SKM-1 treated with dmso at 0.1 percent for 144 hours (cell line): ENCODE data around the gene BUD23.
"Not testable (repeated sequence)": the region's sequence is repeated elsewhere in the genome, so short reads cannot be mapped to it uniquely, and the experiment has no call there.

Experiments used
- DNase-seq: peaks from one replicate; lab custom pipeline; 2025; ENCODE audit not compliant: unreplicated experiment; lab: John Stamatoyannopoulos, UW

Gene BUD23, protein sequence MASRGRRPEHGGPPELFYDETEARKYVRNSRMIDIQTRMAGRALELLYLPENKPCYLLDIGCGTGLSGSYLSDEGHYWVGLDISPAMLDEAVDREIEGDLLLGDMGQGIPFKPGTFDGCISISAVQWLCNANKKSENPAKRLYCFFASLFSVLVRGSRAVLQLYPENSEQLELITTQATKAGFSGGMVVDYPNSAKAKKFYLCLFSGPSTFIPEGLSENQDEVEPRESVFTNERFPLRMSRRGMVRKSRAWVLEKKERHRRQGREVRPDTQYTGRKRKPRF

DNA sequence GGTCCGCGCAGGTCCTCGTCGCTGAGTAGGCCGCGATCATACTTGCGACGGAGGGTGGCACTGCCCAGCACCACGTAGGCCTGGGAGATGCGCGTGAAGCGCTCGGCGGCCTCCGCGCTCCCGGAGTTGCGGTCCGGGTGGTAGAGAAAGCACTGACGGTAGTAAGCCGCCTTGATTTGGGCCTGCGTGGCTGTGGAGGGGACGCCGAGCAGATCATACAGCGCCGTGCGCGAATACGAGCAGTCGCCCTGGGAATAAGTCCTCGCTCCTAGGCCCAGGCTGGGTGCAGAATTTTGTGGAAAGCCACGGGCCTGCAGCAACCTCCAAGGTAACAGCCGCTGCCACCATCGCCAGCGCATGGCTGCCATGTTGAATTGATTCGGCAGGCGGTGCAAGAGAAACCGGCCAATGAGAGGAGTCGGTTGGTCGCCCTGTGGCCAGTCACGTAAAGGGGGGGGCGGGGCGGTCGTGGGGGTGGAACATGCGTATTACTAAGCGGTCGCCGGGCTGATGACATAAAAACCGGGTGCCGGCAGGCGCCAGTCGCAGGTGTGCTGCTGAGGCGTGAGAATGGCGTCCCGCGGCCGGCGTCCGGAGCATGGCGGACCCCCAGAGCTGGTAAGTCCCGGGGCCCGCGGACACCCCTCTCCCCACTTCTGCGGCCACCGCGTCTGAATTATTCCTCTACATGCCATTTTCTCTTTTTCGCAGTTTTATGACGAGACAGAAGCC is at the start of gene BUD23, which contains the start of gene DNAJC30:
Gene BUD23, plus strand, starts transcription at position 542 of the 732 bp plus-strand sequence. Its CDS starts 29 bp downstream, at position 571.
Gene DNAJC30, minus strand, starts transcription at position 398 of the 732 bp plus-strand sequence. Its CDS starts 30 bp downstream, at position 368.
- DNase-seq, result peak; percentile 83

DNA sequence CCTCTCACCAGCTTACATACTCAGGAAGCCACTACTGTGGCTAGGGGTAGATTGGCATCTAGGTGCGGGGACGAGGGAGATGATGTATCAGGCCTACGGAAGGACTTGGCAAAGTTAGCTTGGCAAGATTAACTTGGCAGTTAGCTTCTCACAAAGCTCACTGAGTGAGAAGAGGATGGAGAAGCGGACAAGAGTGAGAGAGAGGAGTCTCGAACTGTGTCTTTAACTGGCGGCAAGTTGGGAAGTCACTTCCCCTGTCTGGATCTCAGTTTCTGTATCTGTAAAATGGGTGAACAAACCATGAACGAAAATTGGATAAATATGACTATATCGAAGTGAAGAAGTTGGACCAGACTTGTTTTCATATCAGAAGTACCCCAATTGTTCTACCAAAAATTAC is 49.6 kb upstream of the BUD23 start:
- DNase-seq, result no peak

DNA sequence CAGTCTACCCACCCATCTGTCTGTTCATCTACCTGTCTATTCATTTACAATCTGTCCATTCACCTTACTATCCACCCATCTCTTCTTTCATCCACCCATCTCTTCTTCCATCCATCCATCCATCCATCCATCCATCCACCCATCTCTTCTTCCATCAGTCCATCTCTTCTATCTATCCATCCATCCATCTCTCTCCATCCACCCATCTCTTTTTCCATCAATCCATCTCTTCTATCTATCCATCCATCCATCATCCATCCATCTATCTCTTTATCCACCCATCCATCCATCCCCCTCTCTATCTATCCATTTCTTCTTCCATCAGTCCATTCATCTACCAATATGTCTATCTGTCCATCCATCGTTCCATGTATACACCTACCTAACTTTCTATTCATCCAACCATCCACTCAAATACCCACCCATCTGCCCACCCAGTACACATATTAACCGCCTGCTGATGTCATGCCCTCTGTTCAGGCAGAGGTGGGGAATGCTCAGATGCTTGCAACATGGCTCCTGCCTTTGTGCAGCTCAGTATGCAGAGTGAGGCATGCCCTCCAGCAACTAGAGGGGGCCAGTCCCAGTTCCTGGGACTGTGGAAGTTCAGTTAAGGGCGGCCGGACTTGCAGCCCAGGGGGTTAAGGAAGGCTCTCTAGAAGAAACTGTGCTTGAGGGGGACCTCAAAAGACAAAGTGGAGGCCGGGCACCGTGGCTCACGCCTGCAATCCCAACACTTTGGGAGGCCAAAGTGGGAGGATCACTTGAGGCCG is 47.8 kb upstream of the BUD23 start:
- DNase-seq, result no peak

DNA sequence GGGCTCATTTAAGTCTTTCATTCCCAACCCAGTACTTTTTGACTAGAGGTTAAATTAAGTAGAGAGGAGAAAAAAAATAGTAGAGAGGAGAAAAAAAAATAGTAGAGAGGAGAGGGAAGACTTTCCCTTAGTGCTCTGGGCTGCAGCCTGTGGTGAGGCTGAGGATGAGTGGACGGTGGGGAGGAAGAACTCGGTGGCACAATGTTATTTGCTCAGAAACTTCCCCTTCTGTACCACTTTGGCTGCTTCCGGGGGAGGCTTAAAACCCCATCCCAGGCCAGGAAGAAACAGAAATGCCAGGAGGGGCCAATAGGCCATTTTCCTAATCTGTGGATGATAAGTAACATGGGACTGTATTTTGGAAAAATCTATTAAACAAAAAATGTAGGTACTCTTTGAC is 44.5 kb upstream of the BUD23 start:
- DNase-seq, result peak; percentile 12

DNA sequence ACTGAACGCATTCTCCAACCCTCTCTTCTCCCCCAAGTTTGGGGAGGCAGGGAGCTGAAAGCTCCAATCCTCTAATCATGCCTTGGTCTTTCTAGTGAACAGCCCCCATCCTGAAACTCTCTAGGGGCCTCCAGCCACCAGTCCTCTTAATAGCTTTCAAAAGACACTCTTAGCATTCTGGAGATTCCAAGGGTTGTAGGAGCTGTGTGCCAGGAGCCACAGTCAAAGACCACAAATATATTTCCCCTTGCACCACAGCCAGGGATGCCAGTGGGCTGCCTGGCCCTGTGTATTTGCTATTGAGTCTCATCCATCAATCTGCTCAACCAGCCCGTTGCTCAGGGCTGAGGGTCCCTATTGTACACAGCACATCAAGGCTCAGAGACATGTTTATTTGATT is 40.6 kb upstream of the BUD23 start:
- no peak for DNase-seq

DNA sequence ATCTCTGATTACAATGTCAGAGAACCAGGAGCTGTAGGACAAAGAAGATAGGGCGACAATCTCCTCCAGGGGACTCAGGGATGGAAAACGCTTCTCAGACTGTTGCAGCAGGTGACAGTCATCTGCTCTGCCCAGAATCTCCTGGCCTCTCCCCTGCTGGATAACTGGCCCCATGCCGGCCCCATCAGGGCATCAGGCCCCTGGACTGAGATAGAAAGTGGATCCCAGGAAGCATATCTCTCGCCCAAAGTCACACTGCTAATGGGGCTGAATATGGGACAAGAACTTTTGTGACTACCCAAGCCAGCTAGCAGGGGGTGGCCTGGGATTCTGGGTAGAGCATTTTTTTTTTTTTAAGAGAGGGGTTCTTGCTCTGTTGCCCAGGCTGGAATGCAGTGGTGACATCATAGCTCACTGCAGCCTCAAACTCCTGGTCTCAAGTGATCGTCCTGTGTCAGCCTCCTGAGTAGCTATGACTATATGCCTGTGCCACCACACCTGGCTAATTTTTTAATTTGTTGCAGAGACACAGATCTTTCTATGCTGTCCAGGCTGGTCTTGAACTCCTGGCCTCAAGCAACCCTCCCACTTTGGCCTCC is 38.6 kb upstream of the BUD23 start:
- DNase-seq, result no peak

DNA sequence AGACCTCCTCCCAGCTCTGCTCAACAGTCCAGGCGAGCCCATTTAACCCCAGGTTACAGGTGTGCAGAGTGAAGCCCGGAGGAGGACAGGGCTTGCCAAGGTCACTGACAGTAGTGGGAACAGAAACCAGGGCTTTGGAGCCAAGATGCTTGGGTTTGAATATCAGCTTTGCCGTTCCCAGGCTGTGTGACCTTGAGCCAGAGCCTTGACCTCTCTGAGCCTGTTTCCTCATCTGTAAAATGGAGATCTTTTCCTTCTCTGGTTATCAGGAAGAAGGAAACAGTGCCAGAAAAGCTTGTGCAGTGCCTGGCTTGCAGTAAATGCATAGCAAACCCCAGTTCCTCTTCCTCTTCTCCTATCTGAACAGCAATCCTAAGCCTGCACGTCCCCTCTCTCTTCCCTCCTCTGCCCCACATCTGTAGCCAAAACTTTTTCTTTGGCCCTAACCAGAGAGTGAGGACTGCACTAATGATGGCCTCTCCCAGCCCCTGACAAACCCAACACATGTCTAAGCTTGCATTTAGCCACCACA is 37.7 kb upstream of the BUD23 start:
- peak; percentile 49 for DNase-seq

DNA sequence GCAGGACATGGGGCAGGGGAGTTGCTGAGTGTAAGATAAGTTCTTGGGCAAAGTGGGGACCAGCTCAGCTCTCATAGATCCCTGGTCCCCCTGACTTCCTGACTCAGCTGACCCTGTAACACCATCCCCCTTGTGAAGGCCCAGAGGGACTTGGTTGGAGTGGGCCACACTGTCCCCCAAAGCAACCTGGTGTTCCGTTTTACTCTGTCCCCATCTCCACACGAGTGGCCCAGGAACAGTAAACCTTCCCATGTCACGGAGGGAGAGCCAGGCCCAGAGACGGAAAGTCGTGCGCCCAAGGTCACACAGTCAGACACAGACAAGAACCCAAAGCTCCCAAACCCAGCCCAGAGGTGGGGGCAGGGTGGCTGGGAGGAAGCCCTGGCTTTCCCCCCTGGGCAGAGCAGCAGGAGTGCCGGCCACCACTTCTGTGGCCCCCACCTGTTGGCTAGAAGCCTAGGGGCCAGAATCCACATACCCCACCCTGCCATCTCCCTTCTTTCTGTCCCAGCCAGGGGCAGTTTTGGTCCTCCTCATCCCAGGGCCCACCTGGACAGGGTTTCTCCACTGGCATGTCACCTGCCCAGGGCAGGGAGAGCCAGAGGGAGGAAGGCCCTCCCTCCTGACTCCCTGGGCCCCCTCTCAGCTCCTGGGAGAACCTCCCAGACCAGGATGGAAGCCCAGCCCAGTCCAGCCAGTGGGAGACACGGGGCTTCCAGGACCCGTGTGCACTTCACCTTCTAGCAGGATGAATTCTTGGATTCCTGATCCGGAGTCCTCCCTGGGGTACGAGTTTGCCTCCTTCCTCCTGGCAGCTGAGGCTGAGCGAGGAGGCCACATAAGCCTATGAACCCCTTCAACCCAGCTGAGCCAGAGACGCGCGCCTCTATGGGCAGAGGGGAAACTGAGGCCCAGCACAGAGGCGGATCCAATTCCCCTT is 36.3 kb upstream of the BUD23 start:
- no peak for DNase-seq

DNA sequence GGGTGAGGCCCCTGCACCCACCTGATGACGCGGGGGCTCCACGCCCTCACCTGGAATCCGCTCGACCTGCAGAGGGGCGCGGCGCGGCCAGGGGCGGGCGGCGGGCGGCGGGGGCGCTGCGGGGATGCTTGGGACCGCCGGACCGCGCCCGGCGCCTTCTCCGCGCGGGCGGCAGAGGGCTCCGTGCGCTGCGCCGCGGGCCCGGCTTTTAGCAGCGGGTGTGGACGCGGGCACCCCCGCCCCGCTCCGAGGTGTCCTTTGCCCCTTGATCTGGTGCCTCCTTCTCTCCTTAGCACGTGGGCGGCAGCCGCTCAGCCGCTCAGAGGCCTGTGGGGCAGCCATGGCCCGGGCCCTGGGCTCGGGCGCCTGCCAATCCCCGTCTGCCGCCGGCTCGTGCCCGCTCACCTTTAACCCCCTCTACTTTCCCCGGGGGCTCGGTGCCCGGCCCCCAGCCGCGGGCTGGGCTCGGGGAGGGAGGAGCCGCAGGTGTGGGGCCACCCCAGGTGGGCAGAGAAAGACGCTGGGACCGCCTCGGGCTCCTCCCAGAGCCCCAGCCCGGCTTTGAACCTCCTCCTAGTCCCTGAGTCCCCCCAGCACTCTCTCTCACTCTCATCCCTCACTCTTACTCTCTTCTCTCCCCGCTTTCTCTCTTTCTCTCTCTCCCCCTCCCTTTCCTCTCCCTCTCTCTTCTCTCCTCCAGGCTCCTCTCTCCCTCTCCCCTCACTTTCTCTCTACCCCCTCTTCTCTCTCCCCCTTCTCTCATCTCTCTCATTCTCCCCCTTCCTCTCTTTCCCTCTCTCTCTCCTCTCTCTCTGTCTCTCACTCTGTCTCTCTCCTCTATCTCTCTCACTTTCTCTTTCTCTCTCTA is 35.4 kb upstream of the BUD23 start:
- no peak for DNase-seq

DNA sequence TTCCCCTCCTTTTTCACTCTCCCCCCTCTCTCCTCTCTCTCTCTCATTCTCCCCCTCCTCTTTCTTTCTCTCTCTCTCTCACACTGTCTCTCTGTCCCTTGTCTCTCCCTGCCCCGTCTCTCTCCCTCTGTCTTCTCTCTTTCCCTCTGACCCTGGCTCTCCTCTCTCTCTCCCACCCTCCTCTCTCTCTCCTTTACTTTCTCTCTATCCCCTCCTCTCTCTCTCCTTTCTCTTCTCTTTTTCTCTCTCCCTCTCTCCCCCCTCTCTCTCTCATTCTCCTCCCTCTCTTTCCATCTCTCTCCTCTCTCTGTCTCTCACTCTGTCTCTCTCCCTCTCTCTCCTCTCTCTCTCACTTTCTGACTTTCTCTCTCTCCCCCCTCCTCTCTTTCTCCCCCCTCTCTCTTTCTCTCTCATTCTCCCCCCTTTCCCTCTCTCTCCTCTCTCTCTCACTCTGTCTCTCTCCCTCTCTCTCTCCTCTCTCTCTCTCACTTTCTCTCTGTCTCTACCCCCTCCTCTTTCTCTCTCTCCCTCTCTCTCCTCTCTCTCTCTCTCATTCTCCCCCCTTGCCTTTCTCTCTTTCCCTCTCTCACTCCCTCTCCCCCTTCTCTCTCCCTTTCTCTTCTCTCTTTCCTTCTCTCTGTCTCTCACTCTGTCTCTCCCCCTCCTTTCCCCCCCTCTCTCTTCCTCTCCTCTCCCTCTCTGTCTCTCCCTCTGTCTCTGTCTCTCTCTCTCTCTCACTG is 34.6 kb upstream of the BUD23 start:
- no peak for DNase-seq

DNA sequence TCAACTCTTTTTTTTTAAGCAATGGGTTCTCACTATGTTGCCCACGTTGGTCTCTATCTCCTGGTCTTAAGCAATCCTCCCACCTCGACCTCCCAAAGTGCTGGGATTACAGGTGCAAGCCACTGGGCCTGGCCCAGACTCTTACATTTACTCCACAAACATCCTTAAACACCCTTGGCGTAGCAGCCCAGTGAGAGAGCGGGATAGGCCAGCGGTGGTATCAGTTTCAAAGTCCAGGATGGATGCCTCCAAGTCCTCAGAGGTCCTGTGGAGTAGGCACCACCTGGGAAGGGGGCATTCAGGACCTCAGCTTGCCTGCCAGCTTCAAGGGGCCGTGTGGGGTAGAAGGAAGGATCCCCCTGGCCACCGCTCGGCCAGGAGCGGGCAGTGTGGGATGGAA is 33.8 kb upstream of the BUD23 start:
- DNase-seq, result no peak

DNA sequence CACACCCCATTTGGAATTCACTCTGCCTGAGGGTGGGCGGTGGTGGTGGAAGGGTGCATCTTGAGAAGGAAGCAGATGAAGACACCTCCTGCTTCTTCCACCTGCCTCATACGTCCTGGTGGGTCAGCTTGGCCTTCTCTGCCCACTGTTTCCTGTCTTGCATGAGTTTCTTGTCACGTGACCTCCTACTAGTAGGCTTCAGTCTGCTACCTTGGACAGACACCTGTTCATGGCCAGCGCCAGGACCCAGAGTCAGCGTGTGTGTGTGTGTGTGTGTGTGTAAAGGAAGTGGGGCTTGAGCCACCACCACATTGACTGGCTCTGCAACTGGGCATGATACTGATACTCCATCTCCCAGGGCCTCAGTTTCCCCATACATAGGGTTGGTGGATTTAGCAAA is 32.9 kb upstream of the BUD23 start:
- no peak for DNase-seq

DNA sequence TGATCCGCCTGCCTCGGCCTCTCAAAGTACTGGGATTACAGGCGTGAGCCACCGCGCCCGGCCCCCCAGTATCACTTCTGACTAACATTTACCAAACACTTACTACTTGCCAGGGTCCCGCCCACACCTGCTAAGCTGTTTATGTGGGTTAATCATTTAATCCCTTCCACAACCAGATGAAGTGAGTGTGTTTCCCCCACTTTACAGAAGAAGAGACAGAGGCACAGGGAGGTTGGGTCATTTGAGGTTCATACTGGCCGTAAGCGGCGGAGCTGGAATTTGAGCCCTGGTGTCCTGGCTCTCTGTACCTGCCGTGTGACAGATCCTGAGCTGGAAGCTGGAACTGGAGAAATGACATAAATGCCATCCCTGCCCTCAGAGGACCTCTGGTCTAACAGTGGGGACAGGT is 30.9 kb upstream of the BUD23 start:
- no peak for DNase-seq

DNA sequence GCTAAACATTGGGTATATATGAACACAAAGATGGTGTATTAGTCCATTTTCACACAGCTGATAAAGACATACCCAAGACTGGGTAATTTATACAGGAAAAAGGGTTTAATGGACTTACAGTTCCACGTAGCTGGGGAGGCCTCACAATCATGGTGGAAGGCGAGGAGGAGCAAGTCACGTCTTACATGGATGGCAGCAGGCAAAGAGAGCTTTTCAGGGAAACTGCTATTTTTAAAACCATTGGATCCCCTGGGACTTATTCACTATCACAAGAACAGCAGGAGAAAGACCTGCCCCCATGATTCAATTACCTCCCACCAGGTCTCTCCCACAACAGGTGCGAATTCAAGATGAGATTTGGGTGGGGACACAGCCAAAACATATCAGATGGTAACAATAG is 28.1 kb upstream of the BUD23 start:
- not testable (repeated sequence) for DNase-seq

DNA sequence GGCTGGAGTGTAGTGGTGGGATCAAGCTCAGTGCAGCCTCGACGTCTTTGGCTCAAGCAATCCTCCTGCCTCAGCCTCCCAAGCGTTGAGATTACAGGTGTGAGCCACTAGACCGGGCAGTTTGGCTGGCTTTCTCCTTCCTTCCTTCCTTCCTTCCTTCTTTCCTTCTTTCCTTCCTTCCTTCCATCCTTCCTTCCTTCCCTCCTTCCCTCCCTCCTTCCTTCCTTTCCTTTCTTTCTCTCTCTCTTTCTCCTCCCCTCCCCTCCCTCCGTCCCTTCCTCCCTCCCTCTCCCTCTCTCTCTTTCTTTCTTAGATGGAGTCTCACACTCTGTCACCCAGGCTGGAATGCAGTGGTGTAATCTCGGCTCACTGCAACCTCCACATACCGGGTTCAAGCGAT is 23.4 kb upstream of the BUD23 start:
- no peak for DNase-seq

DNA sequence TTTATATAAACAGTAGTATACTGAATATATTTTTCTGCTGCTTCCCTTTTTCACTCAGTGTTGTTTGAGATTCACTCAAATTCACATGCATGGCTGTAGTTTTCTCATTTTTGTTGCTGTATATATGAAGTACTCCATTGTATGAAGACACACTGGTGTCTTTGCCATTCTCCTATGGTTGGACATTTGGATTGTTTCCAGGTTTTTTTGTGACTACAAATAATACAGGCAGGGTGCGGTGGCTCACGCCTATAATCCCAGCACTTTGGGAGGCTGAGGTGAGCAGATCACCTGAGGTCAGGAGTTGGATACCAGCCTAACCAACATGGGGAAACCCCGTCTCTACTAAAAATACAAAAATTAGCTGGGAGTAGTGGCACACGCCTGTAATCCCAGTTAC is 22.8 kb upstream of the BUD23 start:
- not testable (repeated sequence) for DNase-seq

DNA sequence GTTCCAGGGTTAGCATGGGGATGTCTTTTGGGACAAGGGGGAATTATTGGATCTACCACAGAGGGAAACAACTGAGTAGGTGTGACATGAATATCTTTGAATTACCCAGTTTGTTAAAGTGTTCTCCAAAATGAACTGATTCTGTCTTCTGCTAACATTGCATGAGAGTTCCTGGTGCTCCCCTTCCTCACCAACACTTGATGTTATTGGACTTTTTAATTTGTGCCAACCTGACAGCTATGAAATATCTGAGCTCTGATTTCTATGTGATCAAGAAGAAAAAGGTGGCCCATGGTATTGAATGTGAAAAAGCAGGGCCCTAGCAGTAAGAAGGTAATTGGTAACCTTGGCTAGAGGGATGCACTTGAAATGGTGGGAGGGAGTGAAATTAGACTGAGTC is 20.4 kb upstream of the BUD23 start:
- DNase-seq, result no peak

DNA sequence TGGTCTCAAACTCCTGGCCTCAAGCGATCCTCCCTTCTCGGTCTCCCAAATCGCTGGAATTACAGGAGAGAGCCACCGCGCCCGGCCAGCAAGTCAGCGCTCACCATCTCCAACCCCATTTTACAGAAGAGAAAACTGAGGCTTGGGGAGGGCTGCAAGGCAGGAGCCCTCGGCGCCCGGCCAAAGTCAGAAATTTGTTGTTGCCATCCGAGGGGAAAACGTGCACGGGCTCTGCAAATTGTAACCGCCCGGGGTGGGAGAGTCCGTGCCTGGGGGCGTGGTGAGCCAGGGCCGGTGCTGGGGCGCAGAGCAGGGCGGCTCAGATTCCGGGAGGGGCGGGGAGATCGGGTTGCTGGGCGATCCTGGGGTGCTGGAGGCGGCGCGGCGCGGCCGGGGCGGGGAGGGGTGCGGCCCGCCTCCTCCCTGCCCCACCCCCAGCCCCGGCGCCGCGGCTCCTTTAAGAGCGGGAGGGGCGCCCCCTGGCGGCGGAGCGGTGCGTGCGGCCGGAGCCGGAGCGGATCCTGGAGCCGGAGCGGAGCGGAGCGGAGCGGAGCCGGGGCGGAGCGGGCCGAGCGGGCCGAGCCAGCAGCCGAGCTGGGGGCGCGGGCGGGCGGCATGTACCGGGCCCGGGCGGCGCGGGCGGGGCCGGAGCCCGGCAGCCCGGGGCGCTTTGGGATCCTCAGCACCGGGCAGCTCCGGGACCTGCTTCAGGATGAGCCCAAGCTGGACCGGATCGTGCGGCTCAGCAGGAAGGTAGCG is 15.9 kb upstream of the BUD23 start, which contains the start of gene VPS37D:
Gene VPS37D, plus strand, starts transcription at position 488 of the 759 bp plus-strand sequence. Its CDS starts 128 bp downstream, at position 616.
- DNase-seq, result peak; percentile 77
